Upper lobe of left lung (tissue), 4 donors: Measurements from ENCODE around the gene C20orf173.

Experiments
- EP300 ChIP-seq, 4 donors: sonication (generic); formaldehyde crosslinking; IDR thresholded peaks; one replicate each; pipeline ENCODE4 v1.5.1; 2017; ENCODE audit warnings: antibody characterized with exemption in 4 of 4, control low read depth in 2 of 4
- TF ChIP-seq, protein P1 (sequence below), 6 experiments: fragments of 450-650 bp in 4 of 6; fragments of 200-600 bp in 2 of 6; sonication (generic) in 2 of 6; IDR thresholded peaks; one replicate each; pipeline ENCODE4 v1.5.1; 2016 to 2019; ENCODE audit warnings: antibody characterized with exemption in 6 of 6

DNA sequence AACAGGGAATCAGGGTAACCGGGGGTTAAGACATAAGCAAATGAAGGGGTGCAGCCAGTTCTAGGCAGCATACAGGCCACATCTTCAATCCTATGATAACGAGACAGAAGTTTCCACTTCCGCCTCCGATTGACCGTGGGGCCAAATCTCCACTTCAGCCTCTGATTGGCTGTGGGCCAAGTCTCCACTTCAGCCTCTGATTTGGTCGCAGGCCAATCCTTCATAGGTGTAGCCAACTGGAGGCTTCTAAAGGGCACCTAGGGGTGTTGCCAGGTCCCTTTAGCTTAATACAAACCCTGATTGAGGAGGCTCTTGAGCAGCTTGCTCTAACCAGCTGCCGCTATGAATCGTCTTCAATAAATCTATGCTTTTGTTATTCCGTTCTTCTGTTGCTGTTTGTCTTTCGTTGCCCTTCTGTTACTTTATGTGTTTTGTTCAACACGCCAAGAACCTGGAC lies 10.3 kb upstream of the C20orf173 start:
- TF ChIP-seq, protein P1, sequence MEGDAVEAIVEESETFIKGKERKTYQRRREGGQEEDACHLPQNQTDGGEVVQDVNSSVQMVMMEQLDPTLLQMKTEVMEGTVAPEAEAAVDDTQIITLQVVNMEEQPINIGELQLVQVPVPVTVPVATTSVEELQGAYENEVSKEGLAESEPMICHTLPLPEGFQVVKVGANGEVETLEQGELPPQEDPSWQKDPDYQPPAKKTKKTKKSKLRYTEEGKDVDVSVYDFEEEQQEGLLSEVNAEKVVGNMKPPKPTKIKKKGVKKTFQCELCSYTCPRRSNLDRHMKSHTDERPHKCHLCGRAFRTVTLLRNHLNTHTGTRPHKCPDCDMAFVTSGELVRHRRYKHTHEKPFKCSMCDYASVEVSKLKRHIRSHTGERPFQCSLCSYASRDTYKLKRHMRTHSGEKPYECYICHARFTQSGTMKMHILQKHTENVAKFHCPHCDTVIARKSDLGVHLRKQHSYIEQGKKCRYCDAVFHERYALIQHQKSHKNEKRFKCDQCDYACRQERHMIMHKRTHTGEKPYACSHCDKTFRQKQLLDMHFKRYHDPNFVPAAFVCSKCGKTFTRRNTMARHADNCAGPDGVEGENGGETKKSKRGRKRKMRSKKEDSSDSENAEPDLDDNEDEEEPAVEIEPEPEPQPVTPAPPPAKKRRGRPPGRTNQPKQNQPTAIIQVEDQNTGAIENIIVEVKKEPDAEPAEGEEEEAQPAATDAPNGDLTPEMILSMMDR (IDR thresholded peaks at IDR 0.05): no peak
- TF ChIP-seq EP300 (IDR thresholded peaks at IDR 0.05): peak in 1 of 4 donors; percentile 27
